Osteocyte (in vitro differentiated cells): ENCODE measurements around the gene GNAL. TPM values are rescaled to one million over a fixed set of nuclear protein-coding genes. Genes with fewer than 3 reads are reported as not detected.

Source experiments
- DNase-seq: peaks from one replicate; pipeline ENCODE4 v3.0.0; 2021; ENCODE audit warnings: mixed read lengths; ENCODE audit not compliant: unreplicated experiment; ENCODE audit errors: extremely low spot score
- H3K27ac Mint-ChIP-seq: one replicate; pipeline ENCODE4 v1.8.0; 2021; ENCODE audit warnings: mild to moderate bottlenecking, mixed read lengths; ENCODE audit not compliant: unreplicated experiment
- H3K27me3 Mint-ChIP-seq: one replicate; pipeline ENCODE4 v1.8.0; 2021; ENCODE audit warnings: mixed read lengths; ENCODE audit not compliant: unreplicated experiment
- H3K36me3 Mint-ChIP-seq: one replicate; pipeline ENCODE4 v1.8.0; 2021; ENCODE audit warnings: mixed read lengths; ENCODE audit not compliant: unreplicated experiment
- H3K4me1 Mint-ChIP-seq: one replicate; pipeline ENCODE4 v1.8.0; 2021; ENCODE audit warnings: mixed read lengths; ENCODE audit not compliant: unreplicated experiment
- H3K4me3 Mint-ChIP-seq: one replicate; pipeline ENCODE4 v1.8.0; 2021; ENCODE audit warnings: mild to moderate bottlenecking, moderate library complexity, mixed read lengths; ENCODE audit not compliant: unreplicated experiment
- H3K9me3 Mint-ChIP-seq: one replicate; pipeline ENCODE4 v1.8.0; 2021; ENCODE audit warnings: mixed read lengths; ENCODE audit not compliant: unreplicated experiment
- total RNA-seq: library from RNA; stranded (reverse); gene quantifications from 2 replicates; pipeline ENCODE4 v1.2.1, GENCODE V29; 2021
- TF ChIP-seq, protein P1 (sequence below): fragments of 200-600 bp; sonication (generic); IDR thresholded peaks from 2 replicates; pipeline ENCODE4 v1.5.0; 2021; ENCODE audit warnings: antibody characterized with exemption, mild to moderate bottlenecking, moderate library complexity

Gene GNAL
- total RNA-seq, 1 donor from 2014 or later: 1.2 TPM

GRCh38 chr18:11821208-11821607 lies 132.1 kb downstream of the GNAL start:
- Mint-ChIP-seq H3K9me3 (no peaks in the 10 kb centered on the region), H3K4me1 (no peaks in the 10 kb centered on the region), H3K4me3 (no peak overlapping the region), H3K27ac (no peak overlapping the region), H3K36me3 (no peaks in the 10 kb centered on the region), H3K27me3 (peaks cover 27% of the 10 kb centered on the region)
- TF ChIP-seq, protein P1, sequence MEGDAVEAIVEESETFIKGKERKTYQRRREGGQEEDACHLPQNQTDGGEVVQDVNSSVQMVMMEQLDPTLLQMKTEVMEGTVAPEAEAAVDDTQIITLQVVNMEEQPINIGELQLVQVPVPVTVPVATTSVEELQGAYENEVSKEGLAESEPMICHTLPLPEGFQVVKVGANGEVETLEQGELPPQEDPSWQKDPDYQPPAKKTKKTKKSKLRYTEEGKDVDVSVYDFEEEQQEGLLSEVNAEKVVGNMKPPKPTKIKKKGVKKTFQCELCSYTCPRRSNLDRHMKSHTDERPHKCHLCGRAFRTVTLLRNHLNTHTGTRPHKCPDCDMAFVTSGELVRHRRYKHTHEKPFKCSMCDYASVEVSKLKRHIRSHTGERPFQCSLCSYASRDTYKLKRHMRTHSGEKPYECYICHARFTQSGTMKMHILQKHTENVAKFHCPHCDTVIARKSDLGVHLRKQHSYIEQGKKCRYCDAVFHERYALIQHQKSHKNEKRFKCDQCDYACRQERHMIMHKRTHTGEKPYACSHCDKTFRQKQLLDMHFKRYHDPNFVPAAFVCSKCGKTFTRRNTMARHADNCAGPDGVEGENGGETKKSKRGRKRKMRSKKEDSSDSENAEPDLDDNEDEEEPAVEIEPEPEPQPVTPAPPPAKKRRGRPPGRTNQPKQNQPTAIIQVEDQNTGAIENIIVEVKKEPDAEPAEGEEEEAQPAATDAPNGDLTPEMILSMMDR: no peak
- no peak for DNase-seq

- Mint-ChIP-seq H3K36me3 (no peaks in the 10 kb centered on the region), H3K27ac (no peak overlapping the region), H3K27me3 (peaks cover 25% of the 10 kb centered on the region), H3K9me3 (no peaks in the 10 kb centered on the region), H3K4me1 (no peaks in the 10 kb centered on the region), H3K4me3 (no peak overlapping the region)
- TF ChIP-seq, protein P1: no peak
- DNase-seq: no peak
Observed at GRCh38 chr18:11821643-11822237, 132.7 kb downstream of the GNAL start.

GRCh38 chr18:11823545-11823944 lies 134.5 kb downstream of the GNAL start:
- peaks cover 13% of the 10 kb centered on the region for H3K27me3 Mint-ChIP-seq
- H3K27ac Mint-ChIP-seq: no peak overlapping the region
- H3K4me1 Mint-ChIP-seq: no peaks in the 10 kb centered on the region
- H3K36me3 Mint-ChIP-seq: no peaks in the 10 kb centered on the region
- no peak overlapping the region for H3K4me3 Mint-ChIP-seq
- TF ChIP-seq, protein P1: no peak
- DNase-seq: no peak
- H3K9me3 Mint-ChIP-seq: no peaks in the 10 kb centered on the region

DNA sequence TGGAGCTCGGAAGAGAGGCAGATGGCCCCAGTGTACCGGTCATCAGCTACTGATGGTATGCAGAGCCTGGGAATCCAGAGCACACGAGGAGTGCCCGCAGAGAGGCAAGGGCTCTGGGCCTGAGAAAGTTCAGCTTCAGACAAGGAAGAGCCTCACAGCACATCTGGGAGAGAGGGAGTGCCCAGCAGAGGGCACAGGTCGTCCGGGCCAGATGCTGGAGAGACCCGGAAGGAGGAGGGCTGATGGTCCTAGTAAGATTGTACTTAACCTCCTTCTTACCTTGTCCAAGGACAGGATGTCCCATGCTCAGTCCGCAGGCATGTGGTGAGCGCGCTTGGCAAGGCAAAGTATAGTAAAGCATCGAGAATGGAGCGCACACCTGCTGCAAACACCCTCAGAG lies 137.8 kb downstream of the GNAL start:
- TF ChIP-seq, protein P1: no peak
- no peak overlapping the region for H3K4me3 Mint-ChIP-seq
- H3K4me1 Mint-ChIP-seq: no peaks in the 10 kb centered on the region
- no peak overlapping the region for H3K27ac Mint-ChIP-seq
- no peaks in the 10 kb centered on the region for H3K27me3 Mint-ChIP-seq
- no peaks in the 10 kb centered on the region for H3K9me3 Mint-ChIP-seq
- H3K36me3 Mint-ChIP-seq: no peaks in the 10 kb centered on the region
- no peak for DNase-seq

GRCh38 chr18:11828786-11829432 lies 139.8 kb downstream of the GNAL start:
- Mint-ChIP-seq H3K4me3 (no peak overlapping the region), H3K4me1 (no peaks in the 10 kb centered on the region), H3K9me3 (no peaks in the 10 kb centered on the region), H3K27me3 (no peaks in the 10 kb centered on the region), H3K36me3 (no peaks in the 10 kb centered on the region), H3K27ac (no peak overlapping the region)
- TF ChIP-seq, protein P1: no peak
- no peak for DNase-seq
